IMR-90 (cell line): ENCODE measurements around the gene ARPC2. TPM values are rescaled to one million over a fixed set of nuclear protein-coding genes. Genes with fewer than 3 reads are reported as not detected.

Source experiments
- ATAC-seq: fragments of 200-7000 bp; cut with Tn5 transposase; 2 replicates; pipeline ENCODE4 v1.9.1; 2020; ENCODE audit warnings: low read depth, mild to moderate bottlenecking, moderate library complexity
- BruUV-seq: library from RNA; stranded (reverse); fragments of 400-500 nt; replicated peaks from 2 replicates; lab custom pipeline; 2021; lab: Mats Ljungman, UMichigan
- CTCF ChIA-PET: fragments of 300-600 bp; formaldehyde crosslinking; extraction: SDS; loops from one replicate; lab custom pipeline; 2021; ENCODE audit warnings: antibody characterized with exemption; lab: Yijun Ruan, JAX
- POLR2A ChIA-PET: fragments of 300-600 bp; sonication (Branson Sonifier 250); formaldehyde crosslinking; loops from one replicate; lab custom pipeline; 2022; ENCODE audit warnings: antibody characterized with exemption; ENCODE audit not compliant: unreplicated experiment; lab: Charles Lee
- DNase-seq: peaks from one replicate; pipeline ENCODE4 v3.0.0; 2013
- H2AFZ ChIP-seq: replicated peaks from 2 replicates; pipeline ENCODE3; 2013; ENCODE audit warnings: low read length, mild to moderate bottlenecking; ENCODE audit not compliant: poor library complexity
- H2AK5ac ChIP-seq: 2 replicates; pipeline ENCODE4 v1.6.1; 2013; ENCODE audit warnings: low read depth, low read length, inconsistent platforms
- H2AK9ac ChIP-seq: replicated peaks from 2 replicates; pipeline ENCODE3; 2013; ENCODE audit warnings: mild to moderate bottlenecking, low read depth, low read length, moderate library complexity; ENCODE audit not compliant: poor library complexity
- H2BK120ac ChIP-seq: 2 replicates; pipeline ENCODE4 v1.6.1; 2013; ENCODE audit warnings: low read depth, low read length, inconsistent platforms
- H2BK15ac ChIP-seq: 3 replicates; pipeline ENCODE4 v1.6.1; 2013; ENCODE audit warnings: low read depth, low read length, inconsistent platforms
- H2BK20ac ChIP-seq: 2 replicates; pipeline ENCODE4 v1.6.1; 2013; ENCODE audit warnings: low read depth, mild to moderate bottlenecking, inconsistent platforms, low read length, moderate library complexity
- H2BK5ac ChIP-seq: 2 replicates; pipeline ENCODE4 v1.6.1; 2013; ENCODE audit warnings: mild to moderate bottlenecking, low read depth, low read length, inconsistent platforms; ENCODE audit not compliant: poor library complexity, severe bottlenecking
- H3K14ac ChIP-seq: replicated peaks from 2 replicates; pipeline ENCODE4 v1.6.1; 2013; ENCODE audit warnings: low read depth, low read length, inconsistent platforms
- H3K18ac ChIP-seq: 2 replicates; pipeline ENCODE4 v1.6.1; 2013; ENCODE audit warnings: low read depth, low read length, control low read depth
- H3K23ac ChIP-seq: 2 replicates; pipeline ENCODE4 v1.6.1; 2013; ENCODE audit warnings: low read depth, low read length, inconsistent platforms
- H3K27ac ChIP-seq: 2 replicates; pipeline ENCODE4 v1.5.1; 2013; ENCODE audit warnings: mild to moderate bottlenecking, control low read depth, low read length; ENCODE audit not compliant: insufficient read depth
- H3K27me3 ChIP-seq: 2 replicates; pipeline ENCODE4 v1.6.1; 2013; ENCODE audit warnings: low read length; ENCODE audit not compliant: control insufficient read depth, insufficient read depth
- H3K36me3 ChIP-seq: 2 replicates; pipeline ENCODE4 v1.6.1; 2013; ENCODE audit warnings: low read length, mixed read lengths; ENCODE audit not compliant: control insufficient read depth, insufficient read depth
- H3K4ac ChIP-seq: 2 replicates; pipeline ENCODE4 v1.6.1; 2013; ENCODE audit warnings: low read depth, low read length, inconsistent platforms
- H3K4me1 ChIP-seq: 2 replicates; pipeline ENCODE4 v1.6.1; 2013; ENCODE audit warnings: low read length, mixed read lengths; ENCODE audit not compliant: control insufficient read depth, insufficient read depth
- H3K4me2 ChIP-seq: 2 replicates; pipeline ENCODE4 v1.6.1; 2013; ENCODE audit warnings: low read depth, mild to moderate bottlenecking, control low read depth, low read length, moderate library complexity
- H3K4me3 ChIP-seq: 2 replicates; pipeline ENCODE4 v1.5.1; 2013; ENCODE audit warnings: low read depth, mild to moderate bottlenecking, control low read depth, low read length, moderate library complexity; ENCODE audit not compliant: insufficient read depth
- H3K56ac ChIP-seq: 2 replicates; pipeline ENCODE4 v1.6.1; 2013; ENCODE audit warnings: low read length, inconsistent platforms; ENCODE audit not compliant: insufficient read depth; ENCODE audit errors: extremely low read depth
- H3K79me1 ChIP-seq, 2 experiments: 2 replicates each; pipeline ENCODE4 v1.6.1; 2013; ENCODE audit warnings: low read length in 2 of 2, inconsistent platforms in 1 of 2, low read depth in 1 of 2
- H3K9ac ChIP-seq: 2 replicates; pipeline ENCODE4 v1.6.1; 2013; ENCODE audit warnings: low read depth, low read length, control low read depth
- H3K9me1 ChIP-seq: 2 replicates; pipeline ENCODE4 v1.6.1; 2013; ENCODE audit warnings: low read length, inconsistent platforms; ENCODE audit not compliant: insufficient read depth
- H3K9me3 ChIP-seq: 2 replicates; pipeline ENCODE4 v1.6.1; 2013; ENCODE audit warnings: low read length; ENCODE audit not compliant: control insufficient read depth, insufficient read depth
- H4K20me1 ChIP-seq: 2 replicates; pipeline ENCODE4 v1.6.1; 2013; ENCODE audit warnings: low read length, inconsistent platforms; ENCODE audit not compliant: insufficient read depth
- H4K5ac ChIP-seq: 2 replicates; pipeline ENCODE4 v1.6.1; 2013; ENCODE audit warnings: mild to moderate bottlenecking, low read depth, low read length, control low read depth
- H4K8ac ChIP-seq, 2 experiments: 2 replicates each; pipeline ENCODE4 v1.6.1; 2013; ENCODE audit warnings: low read depth in 2 of 2, low read length in 2 of 2, control low read depth in 1 of 2, inconsistent platforms in 1 of 2
- H4K91ac ChIP-seq: 2 replicates; pipeline ENCODE4 v1.6.1; 2013; ENCODE audit warnings: low read depth, low read length, inconsistent platforms; ENCODE audit not compliant: insufficient read depth
- BHLHE40 ChIP-seq: fragments of 150-350 bp; IDR thresholded peaks from 2 replicates; pipeline ENCODE4 v1.6.1; 2016; ENCODE audit warnings: mild to moderate bottlenecking, low read depth, low read length
- CEBPB ChIP-seq: IDR thresholded peaks from 2 replicates; pipeline ENCODE4 v1.6.1; 2012; ENCODE audit warnings: low read depth, low read length, improper control_type of control experiment
- CHD1 ChIP-seq: IDR thresholded peaks from 2 replicates; pipeline ENCODE4 v1.6.1; 2012; ENCODE audit warnings: low read depth, low read length, improper control_type of control experiment
- FOS ChIP-seq: fragments of 150-350 bp; IDR thresholded peaks from 2 replicates; pipeline ENCODE4 v1.6.1; 2016; ENCODE audit warnings: low read depth, low read length
- MAFK ChIP-seq: IDR thresholded peaks from 2 replicates; pipeline ENCODE4 v1.6.1; 2012; ENCODE audit warnings: low read depth, low read length, improper control_type of control experiment
- MAZ ChIP-seq: IDR thresholded peaks from 2 replicates; pipeline ENCODE4 v1.6.1; 2012; ENCODE audit warnings: low read depth, mild to moderate bottlenecking, low read length, improper control_type of control experiment, moderate library complexity, borderline replicate concordance
- MXI1 ChIP-seq: IDR thresholded peaks from 2 replicates; pipeline ENCODE4 v1.6.1; 2012; ENCODE audit warnings: low read depth, mild to moderate bottlenecking, low read length, moderate library complexity, borderline replicate concordance
- NFE2L2 ChIP-seq: fragments of 150-350 bp; IDR thresholded peaks from 2 replicates; pipeline ENCODE4 v1.6.1; 2016; ENCODE audit warnings: low read depth, mild to moderate bottlenecking, low read length
- POLR2A ChIP-seq: IDR thresholded peaks from 2 replicates; pipeline ENCODE4 v1.6.1; 2012; ENCODE audit warnings: mild to moderate bottlenecking, low read depth, low read length
- RAD21 ChIP-seq: IDR thresholded peaks from 2 replicates; pipeline ENCODE4 v1.6.1; 2012; ENCODE audit warnings: low read length, improper control_type of control experiment
- RCOR1 ChIP-seq: IDR thresholded peaks from 2 replicates; pipeline ENCODE4 v1.6.1; 2012; ENCODE audit warnings: mild to moderate bottlenecking, low read length, improper control_type of control experiment; ENCODE audit not compliant: insufficient replicate concordance
- RFX5 ChIP-seq: IDR thresholded peaks from 2 replicates; pipeline ENCODE4 v1.8.0; 2012; ENCODE audit warnings: low read depth, mild to moderate bottlenecking, low read length, moderate library complexity
- SMC3 ChIP-seq: fragments of 150-350 bp; IDR thresholded peaks from 2 replicates; pipeline ENCODE4 v1.6.1; 2016; ENCODE audit warnings: low read depth, mild to moderate bottlenecking, antibody characterized with exemption, low read length, moderate library complexity
- WGBS, 2 experiments: methylation state at CpG; one replicate each; pipeline versions ENCODE4 v1.1.5 to v1.1.7; 2013; ENCODE audit warnings: missing lambda C conversion rate in 2 of 2; ENCODE audit not compliant: insufficient read length in 1 of 2; ENCODE audit errors: extremely low coverage in 2 of 2; 5-methylcytosine and 5-hydroxymethylcytosine counted together
- dilution Hi-C: fragments of 300-500 bp; cut with HindIII; formaldehyde crosslinking; loops from one replicate; pipeline ENCODE4 v1.14.3; 2018; ENCODE audit warnings: low sequenced_read_pairs; ENCODE audit not compliant: unreplicated experiment
- in situ Hi-C: fragments of 300-500 bp; cut with MboI; formaldehyde crosslinking; loops from 3 replicates; pipeline ENCODE4 v1.14.3; 2019; ENCODE audit warnings: low sequenced_read_pairs, inconsistent platforms, mixed read lengths
- intact Hi-C: fragments of 100-400 bp; cut with micrococcal nuclease; formaldehyde crosslinking; loops from 2 replicates; pipeline ENCODE4 v1.10.0; 2022
- polyA plus RNA-seq, 3 experiments: library from polyadenylated mRNA; depleted of rRNA; stranded (reverse); fragments of >200 nt; gene quantifications; 2 replicates each; pipeline ENCODE4 v1.2.3, GENCODE V29; 2012; ENCODE audit warnings: low replicate concordance in 1 of 3
- total RNA-seq: library from RNA; depleted of rRNA; stranded (reverse); fragments of >200 nt; gene quantifications from 2 replicates; pipeline ENCODE4 v1.2.3, GENCODE V29; 2012
- TF ChIP-seq, protein P1 (sequence below): conservative IDR thresholded peaks from 2 replicates; pipeline ENCODE4 v1.5.1; 2012; ENCODE audit warnings: mild to moderate bottlenecking, low read depth, low read length, improper control_type of control experiment
- TF ChIP-seq, protein P2 (sequence below): fragments of 150-350 bp; IDR thresholded peaks from 2 replicates; pipeline ENCODE4 v1.6.1; 2017; ENCODE audit warnings: mild to moderate bottlenecking, antibody characterized with exemption, low read length, low read depth

The ARPC2 gene
- total and polyA plus RNA-seq, 2 of the 4 experiments (the other 2 are of a cell fraction), result 561 to 635 TPM

GRCh38 chr2:218229851-218230250, 12.9 kb downstream of the ARPC2 start (continued):
- TF ChIP-seq RFX5, result no peak

GRCh38 chr2:218230882-218231281, 13.9 kb downstream of the ARPC2 start:
- Histone ChIP-seq H3K23ac (no peak overlapping the region), H2AFZ (no peak overlapping the region), H4K5ac (0 out of 2 replicates have a peak overlapping the region, but pooled peaks have one; percentile 12), H2AK5ac (peak overlapping the region; percentile 18; the same call in 1 of the 2 replicates), H2BK5ac (peak overlapping the region; percentile 44), H3K4ac (peak overlapping the region; percentile 50; the same call in 1 of the 2 replicates), H3K9me3 (no peaks in the 10 kb centered on the region), H3K4me1 (peaks cover 9% of the 10 kb centered on the region; the same call in 1 of the 2 replicates), H3K14ac (peak overlapping the region; percentile 47), H4K20me1 (peaks cover 10% of the 10 kb centered on the region; the same call in 1 of the 2 replicates), H3K9me1 (peaks cover 10% of the 10 kb centered on the region), H3K79me1 (peaks cover 35 to 52% of the 10 kb centered on the region in 2 experiments), H3K56ac (no peak overlapping the region), H3K18ac (no peak overlapping the region), H3K4me3 (no peak overlapping the region), H2BK120ac (peak overlapping the region; percentile 54; the same call in 1 of the 2 replicates), H3K9ac (no peak overlapping the region), H4K8ac (peak overlapping the region; percentile 22 to 99; a peak in 2 of 4 replicates), H2AK9ac (no peak overlapping the region), H3K27me3 (no peaks in the 10 kb centered on the region), H3K27ac (no peak overlapping the region), H2BK15ac (no peak overlapping the region), H2BK20ac (no peak overlapping the region), H4K91ac (peak overlapping the region; percentile 23; the same call in 1 of the 2 replicates), H3K36me3 (peaks cover 67% of the 10 kb centered on the region), H3K4me2 (no peak overlapping the region)
- DNase-seq (peak; percentile 42), ATAC-seq (no peak)
- intact Hi-C loops (no loop called here), in situ Hi-C loops (no loop called here), dilution Hi-C loops (no loop called here)
- BruUV-seq, result no TSS peak
- CTCF ChIA-PET, result no interaction called here
- POLR2A ChIA-PET, result interaction anchor here (1.0 kb wide), 1 partner anchor 130 kb away, joined by 7 read pairs; no protein-coding TSS in a partner anchor
- no CpG with 5 or more reads among the region's 1 CpG for WGBS, 2 experiments
- no peak for TF ChIP-seq NFE2L2
- no peak for TF ChIP-seq MAZ
- no peak for TF ChIP-seq RAD21
- no peak for TF ChIP-seq RCOR1
- no peak for TF ChIP-seq POLR2A
- no peak for TF ChIP-seq SMC3
- no peak for TF ChIP-seq CEBPB
- TF ChIP-seq, protein P1, sequence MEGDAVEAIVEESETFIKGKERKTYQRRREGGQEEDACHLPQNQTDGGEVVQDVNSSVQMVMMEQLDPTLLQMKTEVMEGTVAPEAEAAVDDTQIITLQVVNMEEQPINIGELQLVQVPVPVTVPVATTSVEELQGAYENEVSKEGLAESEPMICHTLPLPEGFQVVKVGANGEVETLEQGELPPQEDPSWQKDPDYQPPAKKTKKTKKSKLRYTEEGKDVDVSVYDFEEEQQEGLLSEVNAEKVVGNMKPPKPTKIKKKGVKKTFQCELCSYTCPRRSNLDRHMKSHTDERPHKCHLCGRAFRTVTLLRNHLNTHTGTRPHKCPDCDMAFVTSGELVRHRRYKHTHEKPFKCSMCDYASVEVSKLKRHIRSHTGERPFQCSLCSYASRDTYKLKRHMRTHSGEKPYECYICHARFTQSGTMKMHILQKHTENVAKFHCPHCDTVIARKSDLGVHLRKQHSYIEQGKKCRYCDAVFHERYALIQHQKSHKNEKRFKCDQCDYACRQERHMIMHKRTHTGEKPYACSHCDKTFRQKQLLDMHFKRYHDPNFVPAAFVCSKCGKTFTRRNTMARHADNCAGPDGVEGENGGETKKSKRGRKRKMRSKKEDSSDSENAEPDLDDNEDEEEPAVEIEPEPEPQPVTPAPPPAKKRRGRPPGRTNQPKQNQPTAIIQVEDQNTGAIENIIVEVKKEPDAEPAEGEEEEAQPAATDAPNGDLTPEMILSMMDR, result no peak
- no peak for TF ChIP-seq BHLHE40
- no peak for TF ChIP-seq MXI1
- TF ChIP-seq MAFK, result no peak
- no peak for TF ChIP-seq CHD1
- no peak for TF ChIP-seq FOS
- TF ChIP-seq, protein P2, sequence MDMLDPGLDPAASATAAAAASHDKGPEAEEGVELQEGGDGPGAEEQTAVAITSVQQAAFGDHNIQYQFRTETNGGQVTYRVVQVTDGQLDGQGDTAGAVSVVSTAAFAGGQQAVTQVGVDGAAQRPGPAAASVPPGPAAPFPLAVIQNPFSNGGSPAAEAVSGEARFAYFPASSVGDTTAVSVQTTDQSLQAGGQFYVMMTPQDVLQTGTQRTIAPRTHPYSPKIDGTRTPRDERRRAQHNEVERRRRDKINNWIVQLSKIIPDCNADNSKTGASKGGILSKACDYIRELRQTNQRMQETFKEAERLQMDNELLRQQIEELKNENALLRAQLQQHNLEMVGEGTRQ, result no peak
